Mesenchymal stem cell (in vitro differentiated cells and primary cell): ENCODE results near the gene HDLBP.
A peak's percentile ranks its signal among the peaks of the same experiment; 100 is the strongest.

ENCODE experiments used
- DNase-seq: peaks from one replicate; pipeline ENCODE4 v3.0.0-alpha.2; 2013
- H2AFZ ChIP-seq: one replicate; pipeline ENCODE4 v1.6.1; 2013; ENCODE audit warnings: low read depth, mild to moderate bottlenecking, control low read depth, inconsistent platforms, low read length, moderate library complexity
- H2AK5ac ChIP-seq: 2 replicates; pipeline ENCODE4 v1.6.1; 2013; ENCODE audit warnings: low read length, moderate library complexity, mild to moderate bottlenecking, inconsistent platforms; ENCODE audit not compliant: severe bottlenecking
- H2BK120ac ChIP-seq: one replicate; pipeline ENCODE4 v1.6.1; 2013; ENCODE audit warnings: low read depth, mild to moderate bottlenecking, inconsistent platforms, low read length, moderate library complexity
- H2BK12ac ChIP-seq, 2 experiments: one replicate each; pipeline ENCODE4 v1.6.1; 2013; ENCODE audit warnings: inconsistent platforms in 2 of 2, low read length in 2 of 2, mild to moderate bottlenecking in 2 of 2, moderate library complexity in 2 of 2, control low read depth in 1 of 2
- H2BK15ac ChIP-seq: one replicate; pipeline ENCODE4 v1.6.1; 2013; ENCODE audit warnings: mild to moderate bottlenecking, low read depth, inconsistent platforms; ENCODE audit not compliant: poor library complexity, severe bottlenecking
- H2BK5ac ChIP-seq: 2 replicates; pipeline ENCODE4 v1.6.1; 2013; ENCODE audit warnings: low read depth, mild to moderate bottlenecking, low read length, control low read depth, inconsistent platforms; ENCODE audit not compliant: poor library complexity, severe bottlenecking
- H3K14ac ChIP-seq, 2 experiments: one replicate each; pipeline ENCODE4 v1.6.1; 2013; ENCODE audit warnings: inconsistent platforms in 2 of 2, low read length in 2 of 2, control low read depth in 1 of 2, mild to moderate bottlenecking in 1 of 2, moderate library complexity in 1 of 2
- H3K18ac ChIP-seq, 2 experiments: one replicate each; pipeline ENCODE4 v1.6.1; 2013; ENCODE audit warnings: inconsistent platforms in 2 of 2, low read length in 2 of 2, control low read depth in 1 of 2, low read depth in 1 of 2, mild to moderate bottlenecking in 1 of 2
- H3K23ac ChIP-seq, 2 experiments: one replicate each; pipeline ENCODE4 v1.6.1; 2013; ENCODE audit warnings: inconsistent platforms in 2 of 2, low read length in 2 of 2, mild to moderate bottlenecking in 2 of 2, moderate library complexity in 2 of 2, control low read depth in 1 of 2
- H3K27ac ChIP-seq: 2 replicates; pipeline ENCODE4 v1.5.1; 2013; ENCODE audit warnings: mild to moderate bottlenecking, moderate library complexity, low read length, control low read depth, inconsistent platforms; ENCODE audit not compliant: poor library complexity, severe bottlenecking
- H3K27me3 ChIP-seq, 2 experiments: 2 replicates each; pipeline versions ENCODE4 v1.6.1 to v1.7.0; 2013; ENCODE audit warnings: low read length in 2 of 2, mild to moderate bottlenecking in 2 of 2, moderate library complexity in 2 of 2, control low read depth in 1 of 2, inconsistent platforms in 1 of 2; ENCODE audit not compliant: control insufficient read depth in 1 of 2, insufficient read depth in 1 of 2
- H3K36me3 ChIP-seq, 2 experiments: 2 replicates each; pipeline versions ENCODE4 v1.6.1 to v1.7.0; 2013; ENCODE audit warnings: low read length in 2 of 2, control low read depth in 1 of 2, inconsistent platforms in 1 of 2, low read depth in 1 of 2, mild to moderate bottlenecking in 1 of 2; ENCODE audit not compliant: insufficient read depth in 2 of 2, control insufficient read depth in 1 of 2
- H3K4ac ChIP-seq, 2 experiments: one replicate each; pipeline ENCODE4 v1.6.1; 2013; ENCODE audit warnings: inconsistent platforms in 2 of 2, low read length in 2 of 2, mild to moderate bottlenecking in 2 of 2, moderate library complexity in 2 of 2, control low read depth in 1 of 2, low read depth in 1 of 2
- H3K4me1 ChIP-seq: 2 replicates; pipeline ENCODE4 v1.6.1; 2013; ENCODE audit warnings: low read depth, low read length, control low read depth; ENCODE audit not compliant: control insufficient read depth, insufficient read depth
- H3K4me2 ChIP-seq: 2 replicates; pipeline ENCODE4 v1.6.1; 2013; ENCODE audit warnings: low read length, mild to moderate bottlenecking, inconsistent platforms; ENCODE audit not compliant: poor library complexity, severe bottlenecking
- H3K4me3 ChIP-seq, 2 experiments: 2 replicates each; pipeline versions ENCODE4 v1.5.1 to v1.7.0; 2013; ENCODE audit warnings: low read length in 2 of 2, mild to moderate bottlenecking in 2 of 2, control low read depth in 1 of 2, low read depth in 1 of 2; ENCODE audit not compliant: insufficient read depth in 1 of 2
- H3K79me1 ChIP-seq: replicated peaks from 2 replicates; pipeline ENCODE4 v1.6.1; 2013; ENCODE audit warnings: mild to moderate bottlenecking, control low read depth, low read length, inconsistent platforms; ENCODE audit not compliant: poor library complexity, severe bottlenecking
- H3K9ac ChIP-seq: 2 replicates; pipeline ENCODE4 v1.7.0; 2013; ENCODE audit warnings: mild to moderate bottlenecking, low read length, moderate library complexity
- H3K9me3 ChIP-seq: 2 replicates; pipeline ENCODE4 v1.7.0; 2013; ENCODE audit warnings: mild to moderate bottlenecking, low read length; ENCODE audit not compliant: control insufficient read depth
- H4K8ac ChIP-seq: one replicate; pipeline ENCODE4 v1.6.1; 2013; ENCODE audit warnings: inconsistent platforms, mild to moderate bottlenecking, low read length, moderate library complexity
- H4K91ac ChIP-seq: one replicate; pipeline ENCODE4 v1.6.1; 2013; ENCODE audit warnings: mild to moderate bottlenecking, low read length, inconsistent platforms
- WGBS: methylation state at CpG from one replicate; pipeline ENCODE4 v1.1.7; 2013; ENCODE audit warnings: mixed read lengths; 5-methylcytosine and 5-hydroxymethylcytosine counted together

Gene HDLBP

GRCh38 chr2:241203218-241204009 lies 112.1 kb downstream of the HDLBP start:
- H3K14ac ChIP-seq: peak overlapping the region in 1 of 2 experiments; percentile 38
- H2BK5ac ChIP-seq: no peak overlapping the region
- no peak overlapping the region for H3K18ac ChIP-seq
- peaks cover 6% of the 10 kb centered on the region for H3K4me1 ChIP-seq
- no peak overlapping the region for H2AFZ ChIP-seq
- H3K79me1 ChIP-seq: no peaks in the 10 kb centered on the region
- no peak overlapping the region for H3K27ac ChIP-seq
- H4K91ac ChIP-seq: no peak overlapping the region
- H3K23ac ChIP-seq: no peak overlapping the region
- H3K4me3 ChIP-seq: no peak overlapping the region
- H4K8ac ChIP-seq: no peak overlapping the region
- H3K27me3 ChIP-seq: peaks cover 6 to 30% of the 10 kb centered on the region in 2 experiments
- no peak for DNase-seq
- H2BK12ac ChIP-seq: no peak overlapping the region
- no peak overlapping the region for H3K4ac ChIP-seq
- H3K36me3 ChIP-seq: no peaks in the 10 kb centered on the region
- H2AK5ac ChIP-seq: no peak overlapping the region
- H3K9ac ChIP-seq: no peak overlapping the region
- no peak overlapping the region for H2BK15ac ChIP-seq
- WGBS: 92% methylated on average over 27 of the region's 27 CpGs
- no peaks in the 10 kb centered on the region for H3K9me3 ChIP-seq
- H3K4me2 ChIP-seq: no peak overlapping the region
- H2BK120ac ChIP-seq: no peak overlapping the region

- no peak overlapping the region for H3K27ac ChIP-seq
- no peaks in the 10 kb centered on the region for H3K36me3 ChIP-seq
- no peaks in the 10 kb centered on the region for H3K9me3 ChIP-seq
- no peak overlapping the region for H2BK5ac ChIP-seq
- peaks cover 2 to 26% of the 10 kb centered on the region in 2 experiments for H3K27me3 ChIP-seq
- H2AK5ac ChIP-seq: no peak overlapping the region
- WGBS: 89% methylated on average over 9 of the region's 9 CpGs
- H2BK15ac ChIP-seq: no peak overlapping the region
- no peaks in the 10 kb centered on the region for H3K79me1 ChIP-seq
- H3K9ac ChIP-seq: no peak overlapping the region
- no peak overlapping the region for H3K18ac ChIP-seq
- no peak overlapping the region for H3K4me3 ChIP-seq
- H3K4me2 ChIP-seq: no peak overlapping the region
- no peak for DNase-seq
- H3K14ac ChIP-seq: no peak overlapping the region
- no peak overlapping the region for H4K8ac ChIP-seq
- H4K91ac ChIP-seq: no peak overlapping the region
- no peak overlapping the region for H2AFZ ChIP-seq
- no peak overlapping the region for H3K23ac ChIP-seq
- H2BK120ac ChIP-seq: no peak overlapping the region
- H3K4ac ChIP-seq: no peak overlapping the region
- H2BK12ac ChIP-seq: no peak overlapping the region
- peaks cover 6% of the 10 kb centered on the region for H3K4me1 ChIP-seq
Measured at GRCh38 chr2:241202681-241203080, 112.8 kb downstream of the HDLBP start.

GRCh38 chr2:241202268-241202585 lies 113.2 kb downstream of the HDLBP start:
- peaks cover 6% of the 10 kb centered on the region for H3K4me1 ChIP-seq
- H2AFZ ChIP-seq: no peak overlapping the region
- no peak overlapping the region for H4K8ac ChIP-seq

GRCh38 chr2:241201445-241202267 lies 113.8 kb downstream of the HDLBP start:
- DNase-seq: no peak
- H3K9ac ChIP-seq: no peak overlapping the region
- no peak overlapping the region for H3K23ac ChIP-seq
- H3K4me3 ChIP-seq: no peak overlapping the region
- H3K36me3 ChIP-seq: no peaks in the 10 kb centered on the region
- no peaks in the 10 kb centered on the region for H3K9me3 ChIP-seq
- H2BK120ac ChIP-seq: no peak overlapping the region
- H2BK5ac ChIP-seq: no peak overlapping the region
- no peak overlapping the region for H3K18ac ChIP-seq
- H4K8ac ChIP-seq: no peak overlapping the region
- H3K4ac ChIP-seq: no peak overlapping the region
- peak overlapping the region in 1 of 2 experiments; percentile 28 for H3K14ac ChIP-seq
- H3K4me2 ChIP-seq: no peak overlapping the region
- no peak overlapping the region for H4K91ac ChIP-seq
- H3K4me1 ChIP-seq: peaks cover 6% of the 10 kb centered on the region
- no peak overlapping the region for H3K27ac ChIP-seq
- no peaks in the 10 kb centered on the region for H3K79me1 ChIP-seq
- no peak overlapping the region for H2BK15ac ChIP-seq
- no peak overlapping the region for H2BK12ac ChIP-seq
- H3K27me3 ChIP-seq: peaks cover 0 to 25% of the 10 kb centered on the region in 2 experiments
- no peak overlapping the region for H2AFZ ChIP-seq
- H2AK5ac ChIP-seq: no peak overlapping the region
- 89% methylated on average over 24 of the region's 24 CpGs for WGBS

More at GRCh38 chr2:241202268-241202585, 113.2 kb downstream of the HDLBP start:
- Histone ChIP-seq H3K36me3 (no peaks in the 10 kb centered on the region), H3K14ac (no peak overlapping the region), H3K4ac (no peak overlapping the region), H3K23ac (no peak overlapping the region), H2BK12ac (no peak overlapping the region), H3K27me3 (peaks cover 0 to 22% of the 10 kb centered on the region in 2 experiments), H4K91ac (peak overlapping the region; percentile 13), H3K79me1 (no peaks in the 10 kb centered on the region), H2AK5ac (no peak overlapping the region), H2BK15ac (no peak overlapping the region), H3K27ac (no peak overlapping the region), H3K18ac (no peak overlapping the region), H3K9ac (no peak overlapping the region), H3K4me2 (no peak overlapping the region), H3K9me3 (no peaks in the 10 kb centered on the region), H3K4me3 (no peak overlapping the region), H2BK120ac (no peak overlapping the region), H2BK5ac (no peak overlapping the region)
- DNase-seq: no peak
- WGBS: 85% methylated on average over 15 of the region's 15 CpGs
